WTC11 (cell line): ENCODE results near the gene ARPC1B.

Source experiments
- RORB ChIP-seq: fragments of 250-450 bp; sonication (Bioruptor Pico); IDR thresholded peaks from 2 replicates; pipeline ENCODE4 v1.9.0; 2021; ENCODE audit warnings: mild to moderate bottlenecking
- ZNF263 ChIP-seq: sonication (generic); formaldehyde crosslinking; IDR thresholded peaks from 2 replicates; pipeline ENCODE4 v1.8.1; 2022; ENCODE audit warnings: low read depth, mild to moderate bottlenecking, moderate library complexity, missing genetic modification reagents
- TF ChIP-seq, protein P1 (sequence below): sonication (generic); formaldehyde crosslinking; IDR thresholded peaks from 2 replicates; pipeline ENCODE4 v1.8.1; 2023; ENCODE audit warnings: mild to moderate bottlenecking, missing genetic modification reagents, moderate library complexity
- TF ChIP-seq, protein P2 (sequence below): fragments of 200-600 bp; IDR thresholded peaks from 2 replicates; pipeline ENCODE4 v1.8.0; 2022; ENCODE audit warnings: antibody characterized with exemption
- TF ChIP-seq, protein P3 (sequence below): sonication (generic); formaldehyde crosslinking; IDR thresholded peaks from 2 replicates; pipeline ENCODE4 v1.8.0; 2022; ENCODE audit warnings: mild to moderate bottlenecking, missing genetic modification reagents
- TF ChIP-seq, protein P4 (sequence below): sonication (generic); formaldehyde crosslinking; conservative IDR thresholded peaks from 2 replicates; pipeline ENCODE4 v1.8.1; 2023; ENCODE audit warnings: mild to moderate bottlenecking, low read depth, missing genetic modification reagents, moderate library complexity

DNA sequence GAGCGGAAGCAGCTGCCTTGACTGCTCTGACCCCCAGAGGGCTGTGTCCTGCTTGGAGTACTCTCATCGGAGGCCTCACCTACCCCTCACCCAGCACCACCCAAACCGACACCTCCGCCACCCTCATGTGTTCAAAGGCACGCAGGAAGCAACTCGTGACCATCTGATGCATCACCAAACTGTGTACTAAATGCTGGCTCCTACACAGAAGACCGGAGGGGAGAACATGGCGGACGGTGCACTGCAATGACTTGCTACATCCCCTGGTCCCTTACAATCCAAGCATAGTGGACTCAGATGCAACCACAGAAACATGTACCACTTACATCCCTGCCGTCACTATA lies 30.4 kb downstream of the ARPC1B start:
- TF ChIP-seq, protein P1, sequence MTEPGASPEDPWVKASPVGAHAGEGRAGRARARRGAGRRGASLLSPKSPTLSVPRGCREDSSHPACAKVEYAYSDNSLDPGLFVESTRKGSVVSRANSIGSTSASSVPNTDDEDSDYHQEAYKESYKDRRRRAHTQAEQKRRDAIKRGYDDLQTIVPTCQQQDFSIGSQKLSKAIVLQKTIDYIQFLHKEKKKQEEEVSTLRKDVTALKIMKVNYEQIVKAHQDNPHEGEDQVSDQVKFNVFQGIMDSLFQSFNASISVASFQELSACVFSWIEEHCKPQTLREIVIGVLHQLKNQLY (CRISPR knock-in tag), result no peak
- TF ChIP-seq, protein P2, sequence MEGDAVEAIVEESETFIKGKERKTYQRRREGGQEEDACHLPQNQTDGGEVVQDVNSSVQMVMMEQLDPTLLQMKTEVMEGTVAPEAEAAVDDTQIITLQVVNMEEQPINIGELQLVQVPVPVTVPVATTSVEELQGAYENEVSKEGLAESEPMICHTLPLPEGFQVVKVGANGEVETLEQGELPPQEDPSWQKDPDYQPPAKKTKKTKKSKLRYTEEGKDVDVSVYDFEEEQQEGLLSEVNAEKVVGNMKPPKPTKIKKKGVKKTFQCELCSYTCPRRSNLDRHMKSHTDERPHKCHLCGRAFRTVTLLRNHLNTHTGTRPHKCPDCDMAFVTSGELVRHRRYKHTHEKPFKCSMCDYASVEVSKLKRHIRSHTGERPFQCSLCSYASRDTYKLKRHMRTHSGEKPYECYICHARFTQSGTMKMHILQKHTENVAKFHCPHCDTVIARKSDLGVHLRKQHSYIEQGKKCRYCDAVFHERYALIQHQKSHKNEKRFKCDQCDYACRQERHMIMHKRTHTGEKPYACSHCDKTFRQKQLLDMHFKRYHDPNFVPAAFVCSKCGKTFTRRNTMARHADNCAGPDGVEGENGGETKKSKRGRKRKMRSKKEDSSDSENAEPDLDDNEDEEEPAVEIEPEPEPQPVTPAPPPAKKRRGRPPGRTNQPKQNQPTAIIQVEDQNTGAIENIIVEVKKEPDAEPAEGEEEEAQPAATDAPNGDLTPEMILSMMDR, result no peak
- TF ChIP-seq, protein P3, sequence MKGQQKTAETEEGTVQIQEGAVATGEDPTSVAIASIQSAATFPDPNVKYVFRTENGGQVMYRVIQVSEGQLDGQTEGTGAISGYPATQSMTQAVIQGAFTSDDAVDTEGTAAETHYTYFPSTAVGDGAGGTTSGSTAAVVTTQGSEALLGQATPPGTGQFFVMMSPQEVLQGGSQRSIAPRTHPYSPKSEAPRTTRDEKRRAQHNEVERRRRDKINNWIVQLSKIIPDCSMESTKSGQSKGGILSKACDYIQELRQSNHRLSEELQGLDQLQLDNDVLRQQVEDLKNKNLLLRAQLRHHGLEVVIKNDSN (CRISPR knock-in tag), result no peak
- TF ChIP-seq, protein P4, sequence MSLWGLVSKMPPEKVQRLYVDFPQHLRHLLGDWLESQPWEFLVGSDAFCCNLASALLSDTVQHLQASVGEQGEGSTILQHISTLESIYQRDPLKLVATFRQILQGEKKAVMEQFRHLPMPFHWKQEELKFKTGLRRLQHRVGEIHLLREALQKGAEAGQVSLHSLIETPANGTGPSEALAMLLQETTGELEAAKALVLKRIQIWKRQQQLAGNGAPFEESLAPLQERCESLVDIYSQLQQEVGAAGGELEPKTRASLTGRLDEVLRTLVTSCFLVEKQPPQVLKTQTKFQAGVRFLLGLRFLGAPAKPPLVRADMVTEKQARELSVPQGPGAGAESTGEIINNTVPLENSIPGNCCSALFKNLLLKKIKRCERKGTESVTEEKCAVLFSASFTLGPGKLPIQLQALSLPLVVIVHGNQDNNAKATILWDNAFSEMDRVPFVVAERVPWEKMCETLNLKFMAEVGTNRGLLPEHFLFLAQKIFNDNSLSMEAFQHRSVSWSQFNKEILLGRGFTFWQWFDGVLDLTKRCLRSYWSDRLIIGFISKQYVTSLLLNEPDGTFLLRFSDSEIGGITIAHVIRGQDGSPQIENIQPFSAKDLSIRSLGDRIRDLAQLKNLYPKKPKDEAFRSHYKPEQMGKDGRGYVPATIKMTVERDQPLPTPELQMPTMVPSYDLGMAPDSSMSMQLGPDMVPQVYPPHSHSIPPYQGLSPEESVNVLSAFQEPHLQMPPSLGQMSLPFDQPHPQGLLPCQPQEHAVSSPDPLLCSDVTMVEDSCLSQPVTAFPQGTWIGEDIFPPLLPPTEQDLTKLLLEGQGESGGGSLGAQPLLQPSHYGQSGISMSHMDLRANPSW (CRISPR knock-in tag), result no peak
- TF ChIP-seq RORB (CRISPR knock-in tag), result no peak
- TF ChIP-seq ZNF263 (CRISPR knock-in tag), result no peak
